ENCODE data around the gene OPN5.

OPN5 gene

DNA sequence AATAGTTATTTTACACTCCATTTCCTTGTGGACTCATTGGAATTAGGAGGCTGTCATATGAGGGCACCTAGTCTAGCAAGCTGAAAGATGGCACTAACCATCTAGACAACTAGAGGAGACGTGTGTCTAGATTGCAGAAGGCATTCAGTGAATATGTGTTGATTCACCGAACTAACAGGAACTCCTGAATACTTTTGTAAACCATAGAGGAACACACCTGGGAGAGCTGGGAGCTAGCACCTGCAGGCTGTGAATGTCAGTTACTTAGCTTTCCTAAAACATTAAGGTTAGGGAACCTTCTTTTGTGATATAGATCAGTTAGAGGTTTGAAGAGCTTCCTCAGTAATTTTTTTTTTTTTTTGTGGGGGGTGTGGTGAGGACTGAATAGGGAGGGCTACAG lies 7.7 kb downstream of the OPN5 start:
- no peak for DNase-seq

GRCh38 chr6:47792216-47792733 lies 10.4 kb downstream of the OPN5 start:
- no peak for DNase-seq

GRCh38 chr6:47794577-47795135 lies 12.8 kb downstream of the OPN5 start:
- DNase-seq: no peak

DNA sequence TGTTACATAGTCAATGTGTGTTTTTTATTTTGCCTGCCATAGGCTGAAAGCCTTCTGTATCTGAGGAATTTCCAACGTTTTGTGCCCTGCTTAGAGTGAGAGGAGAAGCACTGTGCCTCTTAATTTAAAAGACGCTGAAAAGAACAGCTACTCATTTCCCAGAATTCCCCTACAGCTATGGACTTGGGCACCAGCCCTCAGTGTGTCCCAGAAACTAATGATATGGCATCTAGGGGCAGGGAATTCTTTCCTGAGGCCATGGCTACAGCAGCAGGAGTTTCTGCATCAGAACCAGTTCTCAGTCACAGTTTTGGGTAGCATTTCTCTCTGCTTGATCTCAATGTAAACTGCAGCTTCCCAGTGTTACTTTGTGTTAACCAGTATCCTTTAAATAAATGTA lies 20.2 kb downstream of the OPN5 start:
- DNase-seq: no peak

GRCh38 chr6:47804821-47805220 lies 23.0 kb downstream of the OPN5 start:
- DNase-seq: no peak

- DNase-seq: no peak
Measured at GRCh38 chr6:47809873-47810272, 28.0 kb downstream of the OPN5 start.

DNA sequence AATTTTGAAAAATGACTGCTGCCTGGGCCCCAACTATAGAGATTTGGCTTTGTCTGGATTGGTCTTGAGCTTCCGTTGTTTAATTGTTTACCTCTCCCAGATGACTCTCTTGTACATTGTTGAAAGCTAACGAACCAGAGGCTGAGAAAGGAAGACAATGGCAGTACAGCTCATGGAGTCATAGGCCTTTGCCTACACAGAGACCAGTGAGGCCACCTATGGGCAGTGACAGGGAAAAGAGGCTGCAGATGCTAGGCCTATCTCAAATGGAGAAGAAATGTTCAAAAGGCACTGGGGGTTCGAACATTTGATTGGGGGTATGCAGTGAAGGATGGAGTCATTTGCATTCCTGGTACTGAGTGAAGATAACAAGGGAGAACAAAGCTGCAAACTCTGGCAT lies 29.1 kb downstream of the OPN5 start:
- DNase-seq: no peak

DNA sequence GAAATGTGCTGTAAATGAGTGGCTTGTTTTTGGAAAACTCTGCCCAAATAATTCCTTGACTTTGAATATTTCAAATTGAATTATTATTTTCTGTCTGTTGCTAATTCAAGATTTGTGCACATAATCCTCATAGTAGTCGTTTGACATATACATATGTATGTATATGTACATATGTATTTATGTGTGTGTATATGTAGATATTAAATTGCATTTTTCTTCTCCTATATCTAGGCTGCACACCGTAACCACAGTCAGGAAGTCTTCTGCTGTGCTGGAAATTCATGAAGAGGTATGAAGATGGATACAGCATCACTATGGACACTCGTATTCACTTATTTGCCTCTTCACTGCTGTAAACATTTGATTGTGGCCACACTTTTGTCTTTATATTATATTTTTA lies 29.6 kb downstream of the OPN5 start:
- no peak for DNase-seq

DNA sequence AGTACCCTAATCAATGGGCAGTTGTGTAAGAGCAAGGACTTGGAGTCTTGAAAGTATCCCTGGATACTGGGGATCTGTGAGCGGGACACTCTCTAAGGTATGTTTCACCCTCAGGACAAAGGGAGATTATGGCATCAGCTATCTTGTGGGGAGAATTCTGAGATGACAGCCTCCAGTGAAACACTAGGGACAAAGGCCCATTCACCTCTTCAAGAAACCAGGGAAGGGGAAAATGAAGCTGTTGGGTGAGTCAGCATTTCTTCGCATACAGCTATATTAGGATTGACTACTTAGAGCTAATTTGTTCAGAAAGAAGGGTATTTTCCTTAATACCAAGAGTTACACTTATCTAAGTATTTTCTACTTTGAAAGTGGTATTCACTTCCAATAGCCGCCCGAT lies 35.9 kb downstream of the OPN5 start:
- DNase-seq: no peak

DNA sequence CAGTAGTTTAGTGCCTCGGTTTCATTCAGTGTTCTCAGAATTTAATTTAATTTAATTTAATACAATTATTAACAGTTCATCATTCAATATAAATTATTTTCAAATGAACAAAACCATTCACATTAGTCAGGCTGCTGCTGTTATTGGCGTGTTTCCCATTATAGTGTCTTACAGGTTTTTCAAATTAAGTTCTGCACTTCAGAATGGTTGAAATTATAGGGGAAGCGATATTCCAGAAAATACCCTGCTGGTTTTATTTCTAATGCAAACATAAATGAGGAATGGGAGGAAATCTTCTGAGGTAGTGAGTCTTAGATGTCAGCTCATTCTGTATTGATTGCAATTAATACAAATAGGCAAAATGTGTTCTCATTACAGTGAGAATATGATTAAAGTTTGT lies 37.6 kb downstream of the OPN5 start:
- DNase-seq: no peak

DNA sequence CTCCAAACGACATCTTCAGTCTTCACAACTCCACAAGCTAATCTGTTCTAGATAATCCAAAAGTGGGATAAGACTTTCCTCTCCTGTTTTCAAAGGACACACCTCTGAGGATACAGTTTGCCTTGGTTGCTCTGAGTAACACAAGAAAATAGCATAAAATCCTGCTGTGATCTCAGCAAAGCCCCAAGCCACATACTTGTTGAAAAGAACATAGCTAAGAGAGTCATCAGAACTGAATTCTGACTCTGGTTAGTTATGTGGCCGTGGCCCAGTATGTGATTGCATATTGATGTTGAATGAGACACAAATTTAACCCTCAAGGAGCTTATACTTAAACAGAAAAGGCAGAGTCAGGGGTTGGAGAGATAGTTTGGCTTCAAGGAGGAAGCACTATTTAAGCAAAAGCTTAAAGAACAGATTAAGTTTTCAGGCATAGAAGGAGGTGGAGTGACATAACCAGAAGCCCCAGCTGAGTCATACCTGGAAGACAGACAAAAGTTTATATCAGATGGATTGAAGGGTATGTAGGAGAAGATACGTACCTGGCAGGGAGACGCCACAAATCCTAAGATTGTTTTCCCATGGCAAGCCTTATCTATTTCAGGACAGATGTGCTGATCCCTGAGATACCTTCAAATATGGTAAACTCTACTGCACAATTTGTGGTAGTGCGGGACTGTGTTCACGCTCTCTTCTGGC lies 41.2 kb downstream of the OPN5 start:
- no peak for DNase-seq

DNA sequence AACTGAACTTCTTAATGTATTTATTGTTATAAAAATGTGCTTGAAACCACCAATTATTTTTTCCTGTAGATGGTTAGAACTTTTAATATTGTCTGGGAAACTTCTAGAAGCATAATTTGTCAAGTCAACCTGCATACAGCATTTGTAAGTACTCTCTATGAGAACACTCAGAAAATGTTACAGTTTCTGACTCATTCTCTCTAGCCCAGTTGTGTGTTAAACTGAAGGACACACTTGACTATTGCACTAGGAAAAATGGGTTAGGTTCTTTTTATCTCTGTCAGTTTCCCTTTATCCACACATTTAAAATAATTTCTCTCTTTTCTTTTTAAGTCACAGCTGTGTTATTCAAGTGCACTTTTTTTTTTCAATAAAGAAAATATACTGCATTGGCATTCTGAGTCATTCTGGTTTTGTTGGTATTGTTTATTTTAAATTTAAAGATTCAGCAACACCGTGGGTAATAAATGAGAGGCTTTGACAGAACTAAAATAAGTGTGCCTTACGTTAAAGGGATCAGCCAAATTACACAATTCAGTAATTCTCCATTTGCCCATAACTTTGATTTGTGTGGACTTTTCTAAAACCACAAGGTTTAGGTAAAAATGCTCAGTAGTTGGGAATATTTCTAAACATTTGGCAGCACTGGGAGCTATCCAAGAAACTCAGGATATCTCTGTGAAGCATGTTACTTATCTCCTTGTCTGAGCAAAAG lies 50.7 kb downstream of the OPN5 start:
- DNase-seq: no peak

GRCh38 chr6:47834196-47834595 lies 52.4 kb downstream of the OPN5 start:
- no peak for DNase-seq

DNA sequence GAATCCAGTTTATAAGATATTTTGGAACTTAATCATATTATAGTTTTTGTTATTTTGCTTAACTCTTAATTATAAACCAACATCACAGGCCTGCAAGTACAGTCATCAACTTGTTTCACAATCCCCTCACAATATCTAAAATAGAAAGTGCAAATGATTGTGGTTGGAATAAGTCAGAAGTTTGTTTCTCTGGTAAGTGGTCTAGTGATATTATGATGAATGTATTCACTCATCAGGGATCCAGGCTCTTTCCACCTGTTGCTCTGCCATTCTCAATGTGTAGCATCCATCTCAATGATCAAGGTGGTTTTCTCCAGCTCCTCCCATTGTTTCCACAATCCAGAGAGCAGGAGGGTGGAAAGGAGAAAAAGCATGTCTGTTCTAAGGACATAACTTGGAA lies 54.2 kb downstream of the OPN5 start:
- DNase-seq: no peak

DNA sequence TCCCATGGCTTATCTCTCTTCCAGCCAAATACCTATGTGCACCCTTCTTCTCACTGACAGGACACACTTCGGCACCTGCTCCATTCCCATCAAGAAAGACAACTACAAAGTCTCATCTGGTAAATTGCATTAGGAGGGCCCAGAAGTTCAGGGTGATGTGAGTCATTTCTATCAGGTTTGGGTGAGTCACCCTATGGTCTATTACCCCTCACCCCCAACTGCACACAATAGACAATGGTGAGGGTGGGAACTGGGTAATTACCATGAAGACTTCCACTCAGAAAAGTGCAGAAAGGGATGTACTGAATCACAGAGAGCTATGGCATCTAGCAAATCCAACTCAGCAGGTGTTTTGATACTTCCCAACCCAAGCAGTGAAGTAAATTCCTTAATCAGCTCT lies 54.8 kb downstream of the OPN5 start:
- no peak for DNase-seq

- no peak for DNase-seq
Measured at GRCh38 chr6:47839645-47840044, 57.8 kb downstream of the OPN5 start.

DNA sequence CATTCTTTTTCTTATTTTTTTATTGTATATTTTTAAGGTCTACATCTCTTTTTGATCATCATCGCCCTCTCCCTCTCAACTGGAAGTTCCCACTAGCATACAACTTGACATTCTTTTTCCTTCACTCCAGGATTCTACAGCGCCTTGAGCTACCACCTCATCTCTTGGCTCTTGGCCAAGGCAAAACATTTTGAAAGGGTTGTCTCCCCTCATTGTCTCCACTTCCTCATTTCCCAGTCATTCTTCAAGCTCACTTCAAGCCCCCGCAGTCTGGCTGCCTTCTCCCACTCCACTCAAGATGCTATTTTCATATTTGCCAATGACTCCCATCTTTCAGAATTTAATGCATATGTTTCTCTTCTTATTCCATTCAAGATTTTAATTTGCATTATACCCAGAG lies 63.0 kb downstream of the OPN5 start:
- DNase-seq: no peak

DNA sequence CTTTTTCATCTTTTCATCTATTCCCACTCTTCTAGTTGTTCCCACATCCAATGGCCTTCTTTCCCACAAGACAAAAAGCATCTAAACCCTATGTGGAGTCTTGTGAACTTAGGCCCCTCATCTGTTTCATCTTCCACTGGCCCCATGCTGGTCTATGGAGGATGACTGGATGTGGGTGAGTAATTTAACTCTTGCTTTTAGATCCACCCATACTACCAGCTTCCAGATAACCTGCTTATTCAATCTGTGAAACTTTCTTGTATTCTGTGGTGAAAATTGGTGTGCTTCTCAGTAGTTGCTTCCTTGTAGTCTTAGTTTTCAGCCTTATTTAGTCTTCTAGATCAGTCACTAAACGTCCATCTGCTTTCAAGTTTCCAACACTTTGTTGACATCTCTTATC lies 64.9 kb downstream of the OPN5 start:
- no peak for DNase-seq

DNA sequence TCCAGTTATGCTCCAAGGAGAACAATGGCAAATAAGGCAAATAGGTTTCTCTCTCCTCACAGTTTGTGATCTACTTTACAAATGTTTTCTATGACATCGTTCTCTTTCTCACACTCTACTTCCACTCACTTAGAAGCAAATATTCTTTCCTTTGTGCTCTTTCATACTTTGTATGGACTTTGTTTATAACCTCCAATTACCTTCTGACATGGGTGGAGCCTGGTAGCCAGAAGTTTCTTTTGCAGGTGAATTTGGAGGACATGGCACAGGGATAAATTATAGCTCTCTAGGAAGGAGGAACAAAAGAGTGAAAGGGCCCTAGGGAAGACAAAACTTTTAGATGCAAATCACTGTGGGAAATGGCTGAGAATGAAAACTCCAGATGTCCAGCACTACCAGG lies 69.3 kb downstream of the OPN5 start:
- no peak for DNase-seq

DNA sequence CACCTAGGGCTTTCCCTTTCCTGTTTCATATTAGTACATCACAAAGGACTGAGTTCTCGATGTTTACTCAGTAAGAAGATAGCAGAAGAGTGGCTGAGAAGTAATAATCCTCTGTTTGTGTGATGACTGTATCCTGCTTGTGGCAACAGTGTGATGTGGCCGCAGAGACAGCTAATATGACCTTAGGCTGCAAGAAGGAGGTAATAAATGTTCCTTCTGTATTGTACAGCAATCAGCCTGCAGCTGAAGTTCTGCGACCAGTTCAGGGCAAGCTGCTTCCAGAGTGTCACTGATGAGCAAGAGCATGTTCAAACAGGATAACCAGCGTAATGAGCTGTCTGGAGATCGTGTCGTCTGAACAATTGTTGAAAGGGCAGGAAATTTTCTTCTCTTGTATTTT lies 70.9 kb downstream of the OPN5 start:
- no peak for DNase-seq

GRCh38 chr6:47853766-47854165 lies 71.9 kb downstream of the OPN5 start:
- DNase-seq: no peak

- no peak for DNase-seq
Measured at GRCh38 chr6:47854971-47855370, 73.1 kb downstream of the OPN5 start.

DNA sequence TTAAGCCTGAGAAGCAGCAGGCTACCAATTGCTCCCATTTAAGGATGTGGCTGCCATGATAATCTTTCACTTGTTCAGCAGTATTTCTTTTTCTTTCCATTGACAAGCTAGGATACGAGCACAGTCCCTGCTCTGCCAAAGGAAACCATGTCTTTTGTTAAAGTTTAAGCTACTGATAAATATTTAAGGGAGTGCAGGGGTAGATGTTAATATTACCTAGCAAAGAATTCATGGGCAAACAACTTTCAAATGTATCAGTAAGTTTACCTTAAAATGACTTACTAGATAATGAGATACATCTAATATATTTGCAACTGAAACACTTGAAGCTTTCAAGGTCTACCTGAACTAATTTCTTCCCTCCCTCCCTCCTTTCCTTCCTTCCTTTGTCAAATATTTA lies 77.3 kb downstream of the OPN5 start:
- DNase-seq: no peak

DNA sequence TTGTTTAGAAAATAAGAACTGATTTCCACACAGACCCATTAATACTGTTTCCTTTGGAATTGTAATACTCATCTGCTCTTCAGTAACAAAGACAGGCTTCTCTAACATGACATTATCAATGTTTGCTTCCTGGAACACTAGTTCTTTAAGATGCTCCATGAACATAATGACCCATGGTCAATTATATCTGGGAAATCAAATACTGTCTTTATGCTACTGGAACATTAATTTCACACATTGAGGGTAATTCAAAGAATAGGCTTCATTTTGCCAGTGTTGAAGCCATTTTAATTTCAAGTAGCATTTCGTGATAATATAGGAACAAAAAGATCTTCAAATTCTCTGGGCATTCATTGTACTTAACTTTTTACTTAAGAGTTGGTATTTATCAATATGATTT lies 80.9 kb downstream of the OPN5 start:
- DNase-seq: no peak

All from stimulated activated CD4-positive, alpha-beta T cell treated with anti-CD3 and anti-CD28 coated beads, Interleukin-4, amount 100 ng/mL, for 24 hours (primary cell).